ENCODE data around the gene GPR84.

Gene GPR84

GRCh38 chr12:54337854-54338650, 26.2 kb downstream of the GPR84 start:
- no peak overlapping the region for H2BK12ac ChIP-seq (ENCODE audit: low read length)

DNA sequence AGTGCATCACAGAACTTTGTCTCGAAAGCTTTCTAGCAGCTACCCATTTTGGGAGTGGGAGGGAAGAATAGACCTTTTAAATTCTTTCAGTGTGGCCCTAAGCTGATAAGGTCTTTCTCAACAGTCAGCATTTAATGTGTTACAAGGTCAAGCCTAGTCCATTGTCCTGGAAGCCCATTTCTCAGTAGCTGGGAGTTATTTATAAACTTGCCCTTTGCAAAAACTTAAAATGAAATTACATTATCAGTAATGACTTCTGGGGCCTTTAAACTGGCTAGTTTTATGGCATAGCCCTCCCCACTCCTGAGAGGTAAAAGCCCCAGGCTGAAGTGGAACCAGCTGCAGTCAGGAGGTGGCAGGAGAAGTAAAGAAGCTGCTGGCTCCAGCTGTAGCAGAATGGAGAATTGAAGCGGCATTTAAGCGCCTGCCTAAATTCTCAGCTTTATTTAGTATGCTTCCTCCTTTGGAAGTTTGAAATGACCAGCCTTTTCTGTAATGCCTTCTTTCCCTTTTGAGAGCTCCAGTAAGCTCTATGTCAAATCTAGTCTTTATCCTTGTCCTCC, 26.9 kb downstream of the GPR84 start:
- Histone ChIP-seq H3K18ac (ENCODE audit: low read length) (no peak overlapping the region), H3K14ac (ENCODE audit: low read length) (no peak overlapping the region), H3K4ac (ENCODE audit: low read length) (no peak overlapping the region), H3K4me1 (ENCODE audit: control insufficient read depth in 2 of 2, insufficient read depth in 1 of 2, low read depth in 1 of 2, low read length in 2 of 2) (peaks cover 11 to 30% of the 10 kb centered on the region in 2 donors), H2AK5ac (ENCODE audit: low read depth, low read length) (no peak overlapping the region), H3K27ac (replicated peaks; ENCODE audit: low read length) (no peak overlapping the region), H2BK120ac (ENCODE audit: low read depth, low read length) (no peak overlapping the region), H2BK15ac (ENCODE audit: low read length) (no peak overlapping the region), H3K79me1 (ENCODE audit: low read depth, low read length) (no peaks in the 10 kb centered on the region), H3K9ac (ENCODE audit: low read depth, low read length, poor library complexity) (no peak overlapping the region), H3K36me3 (replicated peaks in 1 of 2; ENCODE audit: control insufficient read depth in 2 of 2, insufficient read depth in 2 of 2, low read length in 2 of 2) (peaks cover 0 to 32% of the 10 kb centered on the region in 2 donors), H3K27me3 (ENCODE audit: control insufficient read depth in 3 of 3, insufficient read depth in 3 of 3, low read depth in 1 of 3, low read length in 3 of 3) (no peaks in the 10 kb centered on the region), H2BK12ac (ENCODE audit: low read length) (no peak overlapping the region), H2BK5ac (ENCODE audit: low read length) (no peak overlapping the region), H2AFZ (ENCODE audit: low read length) (no peak overlapping the region), H4K8ac (ENCODE audit: low read depth, low read length) (no peak overlapping the region), H3K23ac (ENCODE audit: low read depth, low read length, poor library complexity) (no peak overlapping the region), H3K4me3 (ENCODE audit: low read length in 2 of 2) (no peak overlapping the region), H3K9me3 (replicated peaks in 1 of 2; ENCODE audit: control insufficient read depth in 2 of 2, insufficient read depth in 1 of 2, low read depth in 1 of 2, low read length in 2 of 2) (no peaks in the 10 kb centered on the region), H4K91ac (ENCODE audit: low read depth, low read length, poor library complexity) (no peak overlapping the region), H3K4me2 (ENCODE audit: insufficient read depth, low read length, poor library complexity, severe bottlenecking) (no peak overlapping the region)
- WGBS, 2 donors (ENCODE audit: extremely low coverage in 2 of 2, insufficient read length in 2 of 2, insufficient replicate concordance in 1 of 2) = no CpG with 5 or more reads among the region's 3 CpGs
- no peak for DNase-seq (ENCODE audit: low spot score)

More at GRCh38 chr12:54337854-54338650, 26.2 kb downstream of the GPR84 start:
- Histone ChIP-seq H3K27ac (replicated peaks; ENCODE audit: low read length) (no peak overlapping the region), H2BK120ac (ENCODE audit: low read depth, low read length) (no peak overlapping the region), H3K27me3 (ENCODE audit: control insufficient read depth in 3 of 3, insufficient read depth in 3 of 3, low read depth in 1 of 3, low read length in 3 of 3) (no peaks in the 10 kb centered on the region), H3K4me1 (ENCODE audit: control insufficient read depth in 2 of 2, insufficient read depth in 1 of 2, low read depth in 1 of 2, low read length in 2 of 2) (peaks cover 11 to 32% of the 10 kb centered on the region in 2 donors), H3K79me1 (ENCODE audit: low read depth, low read length) (no peaks in the 10 kb centered on the region), H3K4me3 (ENCODE audit: low read length in 2 of 2) (no peak overlapping the region), H2BK15ac (ENCODE audit: low read length) (no peak overlapping the region), H2AFZ (ENCODE audit: low read length) (no peak overlapping the region), H2AK5ac (ENCODE audit: low read depth, low read length) (no peak overlapping the region), H3K36me3 (replicated peaks in 1 of 2; ENCODE audit: control insufficient read depth in 2 of 2, insufficient read depth in 2 of 2, low read length in 2 of 2) (peaks cover 0 to 39% of the 10 kb centered on the region in 2 donors), H4K91ac (ENCODE audit: low read depth, low read length, poor library complexity) (no peak overlapping the region), H3K4ac (ENCODE audit: low read length) (no peak overlapping the region), H3K18ac (ENCODE audit: low read length) (no peak overlapping the region), H3K9ac (ENCODE audit: low read depth, low read length, poor library complexity) (no peak overlapping the region), H2BK5ac (ENCODE audit: low read length) (no peak overlapping the region), H4K8ac (ENCODE audit: low read depth, low read length) (no peak overlapping the region), H3K9me3 (replicated peaks in 1 of 2; ENCODE audit: control insufficient read depth in 2 of 2, insufficient read depth in 1 of 2, low read depth in 1 of 2, low read length in 2 of 2) (no peaks in the 10 kb centered on the region), H3K4me2 (ENCODE audit: insufficient read depth, low read length, poor library complexity, severe bottlenecking) (no peak overlapping the region), H3K14ac (ENCODE audit: low read length) (no peak overlapping the region), H3K23ac (ENCODE audit: low read depth, low read length, poor library complexity) (no peak overlapping the region)
- no CpG with 5 or more reads among the region's 3 CpGs for WGBS, 2 donors (ENCODE audit: extremely low coverage in 2 of 2, insufficient read length in 2 of 2, insufficient replicate concordance in 1 of 2)
- DNase-seq (ENCODE audit: low spot score) = no peak

DNA sequence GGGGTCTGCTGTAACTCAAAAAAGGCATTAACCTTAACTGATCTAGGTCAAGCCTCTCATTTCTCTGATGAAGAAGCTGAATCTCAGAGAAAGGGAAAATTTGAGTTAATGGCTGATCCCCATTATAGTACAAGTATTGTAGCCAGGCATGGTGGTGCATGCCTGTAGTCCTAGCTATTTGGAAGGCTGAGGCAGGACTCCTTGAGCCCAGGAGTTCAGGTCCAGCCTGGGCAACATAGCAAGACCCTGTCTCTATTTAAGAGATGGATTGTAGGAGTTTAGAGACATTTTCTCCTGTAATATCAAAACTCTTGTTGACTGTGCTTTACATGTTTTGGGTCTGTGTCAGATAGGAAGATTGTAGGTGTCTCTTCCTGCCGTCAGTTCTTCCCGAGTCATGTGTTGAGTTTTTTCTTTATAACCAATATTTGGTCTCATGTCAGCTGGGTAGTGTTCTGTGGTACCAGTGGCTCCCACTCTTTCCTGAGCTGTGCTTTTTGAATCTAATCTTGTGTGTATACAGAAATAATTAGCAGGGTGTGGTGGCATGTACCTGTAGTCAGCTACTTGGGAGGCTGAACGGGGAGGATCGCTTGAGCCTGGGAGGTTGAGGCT, 30.8 kb downstream of the GPR84 start:
- Histone ChIP-seq H3K23ac (ENCODE audit: low read depth, low read length, poor library complexity) (no peak overlapping the region), H3K18ac (ENCODE audit: low read length) (no peak overlapping the region), H3K4me3 (ENCODE audit: low read length in 2 of 2) (no peak overlapping the region), H4K91ac (ENCODE audit: low read depth, low read length, poor library complexity) (no peak overlapping the region), H2BK5ac (ENCODE audit: low read length) (no peak overlapping the region), H2AK5ac (ENCODE audit: low read depth, low read length) (no peak overlapping the region), H3K27me3 (ENCODE audit: control insufficient read depth in 3 of 3, insufficient read depth in 3 of 3, low read depth in 1 of 3, low read length in 3 of 3) (no peaks in the 10 kb centered on the region), H3K9me3 (replicated peaks in 1 of 2; ENCODE audit: control insufficient read depth in 2 of 2, insufficient read depth in 1 of 2, low read depth in 1 of 2, low read length in 2 of 2) (no peaks in the 10 kb centered on the region), H3K36me3 (replicated peaks in 1 of 2; ENCODE audit: control insufficient read depth in 2 of 2, insufficient read depth in 2 of 2, low read length in 2 of 2) (peaks cover 5 to 29% of the 10 kb centered on the region in 2 donors), H3K4me2 (ENCODE audit: insufficient read depth, low read length, poor library complexity, severe bottlenecking) (no peak overlapping the region), H4K8ac (ENCODE audit: low read depth, low read length) (no peak overlapping the region), H2AFZ (ENCODE audit: low read length) (no peak overlapping the region), H3K4me1 (ENCODE audit: control insufficient read depth in 2 of 2, insufficient read depth in 1 of 2, low read depth in 1 of 2, low read length in 2 of 2) (peaks cover 6 to 11% of the 10 kb centered on the region in 2 donors), H3K4ac (ENCODE audit: low read length) (no peak overlapping the region), H3K14ac (ENCODE audit: low read length) (no peak overlapping the region), H2BK12ac (ENCODE audit: low read length) (no peak overlapping the region), H3K79me1 (ENCODE audit: low read depth, low read length) (peaks cover 3% of the 10 kb centered on the region), H3K27ac (replicated peaks; ENCODE audit: low read length) (no peak overlapping the region), H3K9ac (ENCODE audit: low read depth, low read length, poor library complexity) (no peak overlapping the region), H2BK15ac (ENCODE audit: low read length) (no peak overlapping the region), H2BK120ac (ENCODE audit: low read depth, low read length) (no peak overlapping the region)
- WGBS, 2 donors (ENCODE audit: extremely low coverage in 2 of 2, insufficient read length in 2 of 2, insufficient replicate concordance in 1 of 2) = no CpG with 5 or more reads among the region's 4 CpGs
- DNase-seq (ENCODE audit: low spot score) = no peak

DNA sequence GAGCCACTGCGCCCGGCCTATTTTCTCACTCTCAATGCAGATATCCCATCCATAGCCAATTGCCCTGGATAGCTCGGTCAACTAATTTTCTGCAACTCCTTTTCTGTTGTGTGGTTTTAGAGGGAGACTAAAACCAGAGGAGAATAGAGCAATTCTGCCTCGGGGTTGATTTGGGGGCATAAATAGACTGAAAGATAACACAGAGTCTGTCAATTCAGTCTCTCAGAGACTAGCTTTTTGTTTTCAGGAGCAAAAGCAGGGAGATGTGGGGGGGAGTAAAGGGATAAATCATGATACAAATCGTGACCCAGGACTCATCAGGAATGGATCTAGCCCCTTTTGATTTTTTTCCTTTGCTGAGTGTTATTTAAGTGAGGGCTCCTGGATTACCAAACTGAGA, 32.8 kb downstream of the GPR84 start:
- Histone ChIP-seq H3K4ac (ENCODE audit: low read length) (no peak overlapping the region), H3K9ac (ENCODE audit: low read depth, low read length, poor library complexity) (no peak overlapping the region), H3K27ac (replicated peaks; ENCODE audit: low read length) (no peak overlapping the region), H3K23ac (ENCODE audit: low read depth, low read length, poor library complexity) (no peak overlapping the region), H2BK12ac (ENCODE audit: low read length) (no peak overlapping the region), H4K91ac (ENCODE audit: low read depth, low read length, poor library complexity) (no peak overlapping the region), H2AFZ (ENCODE audit: low read length) (no peak overlapping the region), H2BK120ac (ENCODE audit: low read depth, low read length) (no peak overlapping the region), H3K9me3 (replicated peaks in 1 of 2; ENCODE audit: control insufficient read depth in 2 of 2, insufficient read depth in 1 of 2, low read depth in 1 of 2, low read length in 2 of 2) (no peaks in the 10 kb centered on the region), H3K4me2 (ENCODE audit: insufficient read depth, low read length, poor library complexity, severe bottlenecking) (no peak overlapping the region), H3K4me3 (ENCODE audit: low read length in 2 of 2) (no peak overlapping the region), H2AK5ac (ENCODE audit: low read depth, low read length) (no peak overlapping the region), H3K36me3 (replicated peaks in 1 of 2; ENCODE audit: control insufficient read depth in 2 of 2, insufficient read depth in 2 of 2, low read length in 2 of 2) (peaks cover 5 to 27% of the 10 kb centered on the region in 2 donors), H3K18ac (ENCODE audit: low read length) (no peak overlapping the region), H4K8ac (ENCODE audit: low read depth, low read length) (no peak overlapping the region), H3K14ac (ENCODE audit: low read length) (no peak overlapping the region), H3K27me3 (ENCODE audit: control insufficient read depth in 3 of 3, insufficient read depth in 3 of 3, low read depth in 1 of 3, low read length in 3 of 3) (no peaks in the 10 kb centered on the region), H2BK15ac (ENCODE audit: low read length) (no peak overlapping the region), H3K4me1 (ENCODE audit: control insufficient read depth in 2 of 2, insufficient read depth in 1 of 2, low read depth in 1 of 2, low read length in 2 of 2) (peaks cover 0 to 1% of the 10 kb centered on the region in 2 donors), H3K79me1 (ENCODE audit: low read depth, low read length) (peaks cover 3% of the 10 kb centered on the region), H2BK5ac (ENCODE audit: low read length) (no peak overlapping the region)
- DNase-seq (ENCODE audit: low spot score) = no peak
- no CpG with 5 or more reads among the region's 5 CpGs for WGBS, 2 donors (ENCODE audit: extremely low coverage in 2 of 2, insufficient read length in 2 of 2, insufficient replicate concordance in 1 of 2)
